ENCODE results near the gene ZBTB7C. TPM values are rescaled to one million over a fixed set of nuclear protein-coding genes. Genes with fewer than 3 reads are reported as not detected.

The ZBTB7C gene
- total and polyA plus RNA-seq, 2 of the 4 experiments (the other 2 are of a cell fraction), result not detected

GRCh38 chr18:48193521-48194492 is 215.4 kb downstream of the ZBTB7C start:
- intact Hi-C loops (cut with micrococcal nuclease), result no loop called here
- no peak overlapping the region for H2BK5ac ChIP-seq (ENCODE audit: low read depth, low read length, poor library complexity, severe bottlenecking)
- no peaks in the 10 kb centered on the region for H3K4me1 ChIP-seq (ENCODE audit: control insufficient read depth, insufficient read depth, low read length)
- H3K18ac ChIP-seq (ENCODE audit: low read depth, low read length), result no peak overlapping the region
- H3K9ac ChIP-seq (ENCODE audit: low read depth, low read length), result no peak overlapping the region
- H3K9me3 ChIP-seq (ENCODE audit: control insufficient read depth, insufficient read depth, low read length), result no peaks in the 10 kb centered on the region
- DNase-seq (no peak), ATAC-seq (ENCODE audit: low read depth) (no peak)
- H3K27ac ChIP-seq (ENCODE audit: insufficient read depth, low read length), result no peak overlapping the region
- no peak overlapping the region for H2BK15ac ChIP-seq (ENCODE audit: low read depth, low read length)
- ChIA-PET POLR2A (ENCODE audit: unreplicated experiment) (no interaction called here), CTCF (no interaction called here)
- no peak overlapping the region for H3K14ac ChIP-seq (replicated peaks; ENCODE audit: low read depth, low read length)
- BruUV-seq (replicated peaks), result no TSS peak
- H2AK5ac ChIP-seq (ENCODE audit: low read depth, low read length), result no peak overlapping the region
- no peak overlapping the region for H3K4me2 ChIP-seq (ENCODE audit: low read depth, low read length)
- H4K8ac ChIP-seq (ENCODE audit: low read depth in 2 of 2, low read length in 2 of 2), result no peak overlapping the region
- no peak overlapping the region for H2BK120ac ChIP-seq (ENCODE audit: low read depth, low read length)
- H3K23ac ChIP-seq (ENCODE audit: low read depth, low read length), result no peak overlapping the region
- no peak overlapping the region for H2AK9ac ChIP-seq (replicated peaks; ENCODE audit: low read depth, low read length, poor library complexity)
- 61% methylated on average over 4 of the region's 9 CpGs; no CpG with 5 or more reads in 1 of the 2 experiments for WGBS, 2 experiments (ENCODE audit: extremely low coverage in 2 of 2, insufficient read length in 1 of 2)
- no peaks in the 10 kb centered on the region for H3K79me1 ChIP-seq (ENCODE audit: low read depth in 1 of 2, low read length in 2 of 2)
- H4K20me1 ChIP-seq (ENCODE audit: insufficient read depth, low read length), result no peaks in the 10 kb centered on the region
- no peaks in the 10 kb centered on the region for H3K36me3 ChIP-seq (ENCODE audit: control insufficient read depth, insufficient read depth, low read length)
- H3K56ac ChIP-seq (ENCODE audit: extremely low read depth, insufficient read depth, low read length), result no peak overlapping the region
- no peak overlapping the region for H4K5ac ChIP-seq (ENCODE audit: low read depth, low read length)
- H2AFZ ChIP-seq (replicated peaks; ENCODE audit: low read length, poor library complexity), result no peak overlapping the region
- H3K27me3 ChIP-seq (ENCODE audit: control insufficient read depth, insufficient read depth, low read length), result no peaks in the 10 kb centered on the region; the same call in 1 of the 2 replicates
- H4K91ac ChIP-seq (ENCODE audit: insufficient read depth, low read depth, low read length), result no peak overlapping the region
- dilution Hi-C loops (cut with HindIII; ENCODE audit: low sequenced_read_pairs, unreplicated experiment), result no loop called here
- no peaks in the 10 kb centered on the region for H3K9me1 ChIP-seq (ENCODE audit: insufficient read depth, low read length)
- in situ Hi-C loops (cut with MboI; ENCODE audit: low sequenced_read_pairs), result no loop called here
- H2BK20ac ChIP-seq (ENCODE audit: low read depth, low read length), result no peak overlapping the region
- no peak overlapping the region for H3K4me3 ChIP-seq (ENCODE audit: insufficient read depth, low read depth, low read length)
- no peak overlapping the region for H3K4ac ChIP-seq (ENCODE audit: low read depth, low read length)
- TF ChIP-seq MAFK (IDR thresholded peaks at IDR 0.05; ENCODE audit: low read depth, low read length), result no peak
- no peak for TF ChIP-seq SMC3 (IDR thresholded peaks at IDR 0.05; ENCODE audit: low read depth, low read length)
- no peak for TF ChIP-seq CTCF (conservative IDR thresholded peaks at IDR 0.05; ENCODE audit: low read depth, low read length)
- no peak for TF ChIP-seq CEBPB (IDR thresholded peaks at IDR 0.05; ENCODE audit: low read depth, low read length)
- no peak for TF ChIP-seq RAD21 (IDR thresholded peaks at IDR 0.05; ENCODE audit: low read length)
- TF ChIP-seq POLR2A (IDR thresholded peaks at IDR 0.05; ENCODE audit: low read depth, low read length), result no peak
- no peak for TF ChIP-seq CHD1 (IDR thresholded peaks at IDR 0.05; ENCODE audit: low read depth, low read length)
- no peak for TF ChIP-seq MAZ (IDR thresholded peaks at IDR 0.05; ENCODE audit: borderline replicate concordance, low read depth, low read length)
- TF ChIP-seq USF2 (IDR thresholded peaks at IDR 0.05; ENCODE audit: low read depth, low read length), result no peak
- no peak for TF ChIP-seq RCOR1 (IDR thresholded peaks at IDR 0.05; ENCODE audit: insufficient replicate concordance, low read length)
- no peak for TF ChIP-seq NFE2L2 (IDR thresholded peaks at IDR 0.05; ENCODE audit: low read depth, low read length)
- no peak for TF ChIP-seq BHLHE40 (IDR thresholded peaks at IDR 0.05; ENCODE audit: low read depth, low read length)
- no peak for TF ChIP-seq MXI1 (IDR thresholded peaks at IDR 0.05; ENCODE audit: borderline replicate concordance, low read depth, low read length)
- TF ChIP-seq ELK1 (IDR thresholded peaks at IDR 0.05; ENCODE audit: borderline replicate concordance, low read depth, low read length), result no peak
- TF ChIP-seq FOS (IDR thresholded peaks at IDR 0.05; ENCODE audit: low read depth, low read length), result no peak
